K562 (cell line): ENCODE results near the gene CDC20B. TPM values are rescaled to one million over a fixed set of nuclear protein-coding genes. Genes with fewer than 3 reads are reported as not detected.

Experiments
- CTCF ChIP-seq, 3 experiments: IDR thresholded peaks in 2 of 3; conservative IDR thresholded peaks in 1 of 3; 2 replicates each; pipeline ENCODE4 v1.5.1; 2011 to 2012; ENCODE audit warnings: low read length in 3 of 3, mild to moderate bottlenecking in 3 of 3, control low read depth in 2 of 3, improper control_type of control experiment in 1 of 3, inconsistent platforms in 1 of 3, low read depth in 1 of 3, mixed read lengths in 1 of 3, moderate library complexity in 1 of 3; ENCODE audit not compliant: insufficient read depth in 2 of 3
- ID3 ChIP-seq, 2 experiments: fragments of 250-450 bp in 1 of 2; fragments of 450-650 bp in 1 of 2; sonication (Bioruptor Pico) in 1 of 2; IDR thresholded peaks; 2 replicates each; pipeline versions ENCODE4 v1.6.1 to v1.8.0; 2016 to 2021; ENCODE audit warnings: mild to moderate bottlenecking in 2 of 2, moderate library complexity in 2 of 2, missing compliant biosample characterization in 1 of 2, missing genetic modification characterization in 1 of 2
- JUND ChIP-seq, 2 experiments: IDR thresholded peaks; 2 replicates in 1 of 2; 3 replicates in 1 of 2; pipeline ENCODE4 v1.6.1; 2011; ENCODE audit warnings: borderline replicate concordance in 2 of 2, low read depth in 2 of 2, low read length in 2 of 2, improper control_type of control experiment in 1 of 2, missing biosample characterization in 1 of 2, missing genetic modification characterization in 1 of 2, missing genetic modification reagents in 1 of 2
- MGA ChIP-seq: fragments of 450-650 bp; IDR thresholded peaks from 2 replicates; pipeline ENCODE4 v1.6.1; 2016; ENCODE audit warnings: mild to moderate bottlenecking, moderate library complexity
- MTA2 ChIP-seq: fragments of 450-650 bp; IDR thresholded peaks from 2 replicates; pipeline ENCODE4 v1.6.1; 2016; ENCODE audit warnings: low read depth
- TARDBP ChIP-seq: fragments of 450-650 bp; IDR thresholded peaks from 2 replicates; pipeline ENCODE4 v1.6.1; 2016
- TBP ChIP-seq: optimal IDR thresholded peaks from 2 replicates; pipeline ENCODE3; 2011; ENCODE audit warnings: low read depth, low read length, improper control_type of control experiment
- TFAP4 ChIP-seq: sonication (generic); formaldehyde crosslinking; IDR thresholded peaks from 2 replicates; pipeline ENCODE4 v1.8.0; 2022; ENCODE audit warnings: missing genetic modification reagents, mild to moderate bottlenecking, moderate library complexity, borderline replicate concordance
- ZNF239 ChIP-seq: fragments of 250-450 bp; sonication (Bioruptor Pico); IDR thresholded peaks from 2 replicates; pipeline ENCODE4 v1.4.0; 2020; ENCODE audit warnings: mild to moderate bottlenecking
- polyA plus RNA-seq, 8 experiments: library from polyadenylated mRNA; depleted of rRNA in 4 of 8; stranded (reverse) in 5 of 8; unstranded in 3 of 8; fragments of >200 nt; fragmentation: Nextera tagmentation in 2 of 8; fragmentation: Illumina TruSeq in 1 of 8; extraction: Ambion mirVana in 2 of 8; extraction: Trizol in 1 of 8; gene quantifications; 2 replicates each; pipeline versions ENCODE4 v1.2.1 to v1.2.3, GENCODE V29; 2011 to 2014; ENCODE audit warnings: inconsistent platforms in 1 of 8, missing spikeins in 1 of 8
- total RNA-seq, 7 experiments: library from RNA; depleted of rRNA in 6 of 7; stranded (reverse); fragments of >200 nt in 6 of 7; fragmentation: Illumina TruSeq in 2 of 7; extraction: Trizol in 2 of 7; gene quantifications; 2 replicates each; pipeline versions ENCODE4 v1.2.1 to v1.2.3, GENCODE V29; 2011 to 2021; ENCODE audit warnings: low replicate concordance in 1 of 7

The CDC20B gene
- total and polyA plus RNA-seq, 9 of the 15 experiments (the other 6 are each of a cell fraction or from before 2014, with no cell fraction given): 0.04 TPM; not detected in 8

- TF ChIP-seq JUND (IDR thresholded peaks at IDR 0.05; ENCODE audit: borderline replicate concordance, low read depth, low read length) (0 out of 2 replicates have a peak, but pooled peaks have one; percentile 25), JUND (tag; IDR thresholded peaks at IDR 0.05; ENCODE audit: borderline replicate concordance, low read depth, low read length) (no peak; the same call in 2 of the 3 replicates), TBP (peak; percentile 25), MGA (peak; percentile 95), MTA2 (no peak), TFAP4 (CRISPR knock-in tag) (peak; percentile 56; the same call in 1 of the 2 replicates), ZNF239 (no peak), TARDBP (0 out of 2 replicates have a peak, but pooled peaks have one; percentile 56), CTCF (IDR thresholded peaks at IDR 0.05 in 2 of 3, conservative IDR thresholded peaks at IDR 0.05 in 1 of 3; ENCODE audit: insufficient read depth in 2 of 3, low read depth in 1 of 3, low read length in 3 of 3) (peak; percentile 17 to 34 (median 22); a peak in 2 of 6 replicates), ID3 (CRISPR knock-in tag; IDR thresholded peaks at IDR 0.05) (no peak), ID3 (tag; IDR thresholded peaks at IDR 0.05) (peak; percentile 74; the same call in 1 of the 2 replicates)
Observed at GRCh38 chr5:55176176-55176818, 3.3 kb upstream of the CDC20B start (continued).
